ENCODE data around the gene ING3. TPM values are rescaled to one million over a fixed set of nuclear protein-coding genes. Genes with fewer than 3 reads are reported as not detected.
A peak's percentile ranks its signal among the peaks of the same experiment; 100 is the strongest.

Gene ING3
- total and polyA plus RNA-seq, 9 of the 15 experiments (the other 6 are each of a cell fraction or from before 2014, with no cell fraction given) = 22.8 to 233 (median 50.4) TPM

GRCh38 chr7:120949998-120950538 is 509 bp upstream of the ING3 start (continued):
- TF ChIP-seq LEF1 (IDR thresholded peaks at IDR 0.05) = peak; percentile 37; the same call in 1 of the 2 replicates
- TF ChIP-seq ZNF184 (CRISPR knock-in tag; IDR thresholded peaks at IDR 0.05) = no peak
- peak; percentile 15; the same call in 1 of the 2 replicates for TF ChIP-seq NBN (IDR thresholded peaks at IDR 0.05; ENCODE audit: low read depth)
- TF ChIP-seq ZNF347 (CRISPR knock-in tag; IDR thresholded peaks at IDR 0.05; ENCODE audit: low read depth) = 0 out of 2 replicates have a peak, but pooled peaks have one; percentile 8
- TF ChIP-seq ZC3H4 (CRISPR knock-in tag; IDR thresholded peaks at IDR 0.05; ENCODE audit: borderline replicate concordance) = no peak
- no peak for TF ChIP-seq TBL1XR1 (IDR thresholded peaks at IDR 0.05; ENCODE audit: low read length in 2 of 2)
- no peak for TF ChIP-seq SMAD4 (CRISPR knock-in tag; conservative IDR thresholded peaks at IDR 0.05)
- TF ChIP-seq ZBTB40 (IDR thresholded peaks at IDR 0.05) = no peak
- TF ChIP-seq ZBTB40 (CRISPR knock-in tag; IDR thresholded peaks at IDR 0.05) = no peak
- no peak for TF ChIP-seq YBX1 (IDR thresholded peaks at IDR 0.05)
- TF ChIP-seq ZFX (CRISPR knock-in tag; IDR thresholded peaks at IDR 0.05) = no peak
- TF ChIP-seq MTA1 (IDR thresholded peaks at IDR 0.05; ENCODE audit: borderline replicate concordance) = no peak
- no peak for TF ChIP-seq TAF15 (IDR thresholded peaks at IDR 0.05; ENCODE audit: low read depth, low read length)
- TF ChIP-seq ZNF431 (CRISPR knock-in tag; IDR thresholded peaks at IDR 0.05) = no peak
- TF ChIP-seq ZNF717 (CRISPR knock-in tag; IDR thresholded peaks at IDR 0.05) = 0 out of 2 replicates have a peak, but pooled peaks have one; percentile 13
- no peak for TF ChIP-seq ZNF707 (CRISPR knock-in tag; conservative IDR thresholded peaks at IDR 0.05)
- TF ChIP-seq TGIF2 (CRISPR knock-in tag; IDR thresholded peaks at IDR 0.05) = peak; percentile 7; the same call in 1 of the 2 replicates
- peak; percentile 20; the same call in 1 of the 2 replicates for TF ChIP-seq ZNF324 (CRISPR knock-in tag; IDR thresholded peaks at IDR 0.05)
- no peak for TF ChIP-seq MLLT1 (IDR thresholded peaks at IDR 0.05)
- no peak for TF ChIP-seq HDAC8 (tag; IDR thresholded peaks at IDR 0.05)
- peak; percentile 62 for TF ChIP-seq MEF2A (IDR thresholded peaks at IDR 0.05; ENCODE audit: control insufficient read depth, low read depth, low read length)
